Upper lobe of left lung (tissue), 6 donors: ENCODE measurements around the gene GIMAP8. TPM values are rescaled to one million over a fixed set of nuclear protein-coding genes. Genes with fewer than 3 reads are reported as not detected.
A peak's percentile ranks its signal among the peaks of the same experiment; 100 is the strongest.

ENCODE experiments used
- ATAC-seq, 2 donors: fragments of 200-7000 bp; cut with Tn5 transposase; one replicate each; pipeline ENCODE4 v1.9.1; 2022; ENCODE audit warnings: mild to moderate bottlenecking in 2 of 2, moderate library complexity in 2 of 2; ENCODE audit not compliant: low FRiP score in 2 of 2
- DNase-seq, 2 donors: peaks; one replicate each; pipeline ENCODE4 v3.0.0-alpha.2; 2019 to 2020
- H3K27ac ChIP-seq, 4 donors: fragments of 200-600 bp; sonication (generic); one replicate each; pipeline ENCODE4 v1.5.1; 2016 to 2019
- H3K27me3 ChIP-seq, 4 donors: fragments of 200-600 bp; sonication (generic); one replicate each; pipeline ENCODE4 v1.5.1; 2017 to 2019
- H3K36me3 ChIP-seq, 4 donors: fragments of 200-600 bp; sonication (generic); one replicate each; pipeline ENCODE4 v1.5.1; 2016 to 2019
- H3K4me1 ChIP-seq, 4 donors: fragments of 200-600 bp; sonication (generic); one replicate each; pipeline ENCODE4 v1.5.1; 2018 to 2019
- H3K4me3 ChIP-seq, 4 donors: fragments of 200-600 bp; sonication (generic); one replicate each; pipeline ENCODE4 v1.5.1; 2017 to 2019; ENCODE audit warnings: mild to moderate bottlenecking in 2 of 4, moderate library complexity in 1 of 4
- H3K9me3 ChIP-seq, 4 donors: fragments of 200-600 bp; sonication (generic); one replicate each; pipeline ENCODE4 v1.5.1; 2018 to 2019
- EP300 ChIP-seq, 4 donors: sonication (generic); formaldehyde crosslinking; IDR thresholded peaks; one replicate each; pipeline ENCODE4 v1.5.1; 2017; ENCODE audit warnings: antibody characterized with exemption in 4 of 4, control low read depth in 2 of 4
- POLR2A ChIP-seq, 4 donors: fragments of 450-650 bp; IDR thresholded peaks; one replicate each; pipeline ENCODE4 v1.5.1; 2016 to 2017; ENCODE audit warnings: antibody characterized with exemption in 4 of 4, mild to moderate bottlenecking in 2 of 4
- POLR2AphosphoS5 ChIP-seq, 2 donors: sonication (generic); formaldehyde crosslinking; IDR thresholded peaks; one replicate each; pipeline ENCODE4 v1.5.1; 2017; ENCODE audit warnings: antibody characterized with exemption in 2 of 2
- WGBS, 2 donors: methylation state at CpG; one replicate each; pipeline ENCODE4 v1.1.5; 2017 to 2018; 5-methylcytosine and 5-hydroxymethylcytosine counted together
- total RNA-seq, 6 donors: library from RNA; depleted of rRNA in 4 of 6; stranded (reverse); fragments of >200 nt in 4 of 6; gene quantifications; one replicate each; pipeline versions ENCODE4 v1.1.0 to v1.2.1, GENCODE V29; 2016 to 2021
- TF ChIP-seq, protein P1 (sequence below), 6 experiments: fragments of 450-650 bp in 4 of 6; fragments of 200-600 bp in 2 of 6; sonication (generic) in 2 of 6; IDR thresholded peaks; one replicate each; pipeline ENCODE4 v1.5.1; 2016 to 2019; ENCODE audit warnings: antibody characterized with exemption in 6 of 6
- donor health status: DM: no; HTN: no; CAD: no; lungs with moderate emphysema.
- donor health status: DM: no; HTN: yes; CAD: no; lungs with severe emphysema.

The GIMAP8 gene
- total RNA-seq, 6 donors from 2014 or later = 15.6 to 39.6 (median 31.7) TPM

DNA sequence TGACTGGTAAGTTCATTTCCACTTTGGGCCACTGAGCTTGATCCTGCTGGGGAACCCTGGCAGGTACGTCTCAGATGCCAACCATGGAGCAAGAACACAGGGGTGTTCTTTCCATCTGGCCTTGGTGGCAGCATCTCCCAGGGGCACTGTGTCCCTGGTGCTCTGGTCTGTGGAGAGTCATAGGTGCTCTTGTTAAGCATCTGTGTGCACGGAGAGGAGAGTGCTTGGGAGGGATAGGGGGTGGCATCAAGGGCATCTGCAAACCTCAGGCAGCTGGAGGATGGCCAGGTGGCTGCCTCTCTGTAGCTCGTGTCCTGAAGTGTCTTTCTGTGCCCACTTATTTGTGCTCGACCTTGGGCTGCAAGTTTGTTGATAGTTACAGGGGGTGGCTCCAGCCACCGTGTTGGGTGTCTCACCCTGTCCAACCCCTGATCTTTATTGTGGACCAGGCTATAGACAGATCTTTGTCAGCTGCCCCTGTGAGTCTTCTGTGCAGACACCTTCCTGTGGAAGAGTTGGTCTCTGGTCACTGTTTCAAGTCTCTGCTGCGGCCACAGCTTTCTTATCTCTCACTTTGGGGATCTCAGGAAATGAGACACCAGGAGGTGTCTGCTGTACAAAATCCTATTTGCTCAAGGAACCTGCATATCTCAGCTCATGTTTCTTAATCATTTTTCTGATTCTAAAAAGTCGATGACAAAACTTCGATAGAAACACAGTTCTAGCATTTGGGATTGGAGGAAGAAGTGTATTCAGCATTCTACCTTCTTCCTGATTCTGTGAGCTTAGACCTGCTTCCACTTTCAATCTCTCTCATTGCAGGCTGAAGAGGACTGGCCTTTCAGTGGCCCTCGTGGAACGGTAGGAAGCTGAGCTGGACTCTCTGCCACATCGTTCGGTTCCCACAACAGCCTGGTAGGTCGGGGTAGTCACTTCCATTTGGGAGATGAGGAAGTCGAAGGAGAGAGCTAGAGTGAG is 17.2 kb upstream of the GIMAP8 start:
- no peaks in the 10 kb centered on the region for H3K36me3 ChIP-seq
- DNase-seq (no peak), ATAC-seq (peak in 1 of 2 donors; percentile 69)
- peak overlapping the region in 1 of 4 donors; percentile 40 for H3K27ac ChIP-seq
- 66 to 78% methylated on average over 11 to 14 of the region's 14 CpGs for WGBS, 2 donors
- H3K9me3 ChIP-seq = no peaks in the 10 kb centered on the region
- no peaks in the 10 kb centered on the region for H3K27me3 ChIP-seq
- TF ChIP-seq EP300 (IDR thresholded peaks at IDR 0.05) (no peak), POLR2A (IDR thresholded peaks at IDR 0.05) (no peak)
- peaks cover 5 to 14% (median 9%) of the 10 kb centered on the region in 4 donors for H3K4me1 ChIP-seq
- H3K4me3 ChIP-seq = no peak overlapping the region

GRCh38 chr7:150434240-150434639 is 16.2 kb upstream of the GIMAP8 start:
- H3K36me3 ChIP-seq = no peaks in the 10 kb centered on the region
- no peak for ATAC-seq
- H3K9me3 ChIP-seq = no peaks in the 10 kb centered on the region
- no peak overlapping the region for H3K4me3 ChIP-seq
- H3K4me1 ChIP-seq = peaks cover 0 to 6% (median under 1%) of the 10 kb centered on the region in 4 donors
- TF ChIP-seq POLR2AphosphoS5 (IDR thresholded peaks at IDR 0.05) (no peak), POLR2A (IDR thresholded peaks at IDR 0.05) (no peak), EP300 (IDR thresholded peaks at IDR 0.05) (no peak)
- TF ChIP-seq, protein P1, sequence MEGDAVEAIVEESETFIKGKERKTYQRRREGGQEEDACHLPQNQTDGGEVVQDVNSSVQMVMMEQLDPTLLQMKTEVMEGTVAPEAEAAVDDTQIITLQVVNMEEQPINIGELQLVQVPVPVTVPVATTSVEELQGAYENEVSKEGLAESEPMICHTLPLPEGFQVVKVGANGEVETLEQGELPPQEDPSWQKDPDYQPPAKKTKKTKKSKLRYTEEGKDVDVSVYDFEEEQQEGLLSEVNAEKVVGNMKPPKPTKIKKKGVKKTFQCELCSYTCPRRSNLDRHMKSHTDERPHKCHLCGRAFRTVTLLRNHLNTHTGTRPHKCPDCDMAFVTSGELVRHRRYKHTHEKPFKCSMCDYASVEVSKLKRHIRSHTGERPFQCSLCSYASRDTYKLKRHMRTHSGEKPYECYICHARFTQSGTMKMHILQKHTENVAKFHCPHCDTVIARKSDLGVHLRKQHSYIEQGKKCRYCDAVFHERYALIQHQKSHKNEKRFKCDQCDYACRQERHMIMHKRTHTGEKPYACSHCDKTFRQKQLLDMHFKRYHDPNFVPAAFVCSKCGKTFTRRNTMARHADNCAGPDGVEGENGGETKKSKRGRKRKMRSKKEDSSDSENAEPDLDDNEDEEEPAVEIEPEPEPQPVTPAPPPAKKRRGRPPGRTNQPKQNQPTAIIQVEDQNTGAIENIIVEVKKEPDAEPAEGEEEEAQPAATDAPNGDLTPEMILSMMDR (IDR thresholded peaks at IDR 0.05) = no peak
- no peak overlapping the region for H3K27ac ChIP-seq
- no peak for DNase-seq
- no peaks in the 10 kb centered on the region for H3K27me3 ChIP-seq
- 85 to 87% methylated on average over 8 of the region's 8 CpGs for WGBS, 2 donors

DNA sequence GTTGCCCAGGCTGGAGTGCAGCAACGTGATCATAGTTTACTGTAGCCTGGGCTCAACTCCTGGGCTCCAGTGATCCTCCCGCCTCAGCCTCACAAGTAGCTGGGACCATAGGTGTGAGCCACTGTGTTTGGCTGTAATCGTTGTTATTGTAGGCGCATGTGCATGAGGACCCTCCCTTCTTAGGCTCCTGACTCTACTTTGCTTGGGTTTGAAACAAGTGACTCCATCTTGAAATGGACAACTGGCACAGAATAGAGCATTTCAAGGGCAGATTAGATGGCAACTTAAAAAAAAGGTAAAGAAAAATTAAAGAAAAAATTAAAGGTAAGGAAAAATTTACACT is 15.4 kb upstream of the GIMAP8 start:
- Histone ChIP-seq H3K4me1 (peaks cover 0 to 6% (median 0%) of the 10 kb centered on the region in 4 donors), H3K9me3 (no peaks in the 10 kb centered on the region), H3K27ac (no peak overlapping the region), H3K27me3 (no peaks in the 10 kb centered on the region), H3K4me3 (no peak overlapping the region), H3K36me3 (no peaks in the 10 kb centered on the region)
- WGBS, 2 donors = 82 to 85% methylated on average over 4 of the region's 4 CpGs
- TF ChIP-seq EP300 (IDR thresholded peaks at IDR 0.05) (no peak), POLR2AphosphoS5 (IDR thresholded peaks at IDR 0.05) (no peak), POLR2A (IDR thresholded peaks at IDR 0.05) (no peak)
- TF ChIP-seq, protein P1 (IDR thresholded peaks at IDR 0.05) = no peak
- DNase-seq (no peak), ATAC-seq (no peak)

GRCh38 chr7:150435390-150436073 is 14.9 kb upstream of the GIMAP8 start:
- Histone ChIP-seq H3K36me3 (no peaks in the 10 kb centered on the region), H3K9me3 (no peaks in the 10 kb centered on the region), H3K27ac (peak overlapping the region in 1 of 4 donors; percentile 28), H3K4me1 (peaks cover 0 to 6% (median 0%) of the 10 kb centered on the region in 4 donors), H3K4me3 (no peak overlapping the region), H3K27me3 (no peaks in the 10 kb centered on the region)
- peak; percentile 65 to 75 for ATAC-seq
- WGBS, 2 donors = 53 to 67% methylated on average over 8 of the region's 8 CpGs
- peak in 1 of 2 donors; percentile 44 for DNase-seq
- no peak for TF ChIP-seq POLR2AphosphoS5 (IDR thresholded peaks at IDR 0.05)
- TF ChIP-seq, protein P1 (IDR thresholded peaks at IDR 0.05) = no peak
- TF ChIP-seq POLR2A (IDR thresholded peaks at IDR 0.05) = no peak
- no peak for TF ChIP-seq EP300 (IDR thresholded peaks at IDR 0.05)

GRCh38 chr7:150439967-150440366 is 10.5 kb upstream of the GIMAP8 start:
- H3K4me1 ChIP-seq = peaks cover 0 to 1% (median 0%) of the 10 kb centered on the region in 4 donors
- TF ChIP-seq POLR2A (IDR thresholded peaks at IDR 0.05) = no peak
- no peak for TF ChIP-seq POLR2AphosphoS5 (IDR thresholded peaks at IDR 0.05)
- no peak for TF ChIP-seq EP300 (IDR thresholded peaks at IDR 0.05)
- TF ChIP-seq, protein P1 (IDR thresholded peaks at IDR 0.05) = no peak
- no peak overlapping the region for H3K4me3 ChIP-seq
- no peaks in the 10 kb centered on the region for H3K27me3 ChIP-seq
- no peak overlapping the region for H3K27ac ChIP-seq
- WGBS, 2 donors = 55% methylated on average over 2 of the region's 2 CpGs
- no peaks in the 10 kb centered on the region for H3K36me3 ChIP-seq
- peaks cover 0 to 11% (median 8%) of the 10 kb centered on the region in 4 donors for H3K9me3 ChIP-seq
- DNase-seq (no peak), ATAC-seq (no peak)
